Pancreas (tissue), 10 donors: ENCODE measurements around the gene IFNGR2. TPM values are rescaled to one million over a fixed set of nuclear protein-coding genes. Genes with fewer than 3 reads are reported as not detected.
A peak's percentile ranks its signal among the peaks of the same experiment; 100 is the strongest.

ENCODE experiments used
- ATAC-seq, 4 donors: fragments of 200-7000 bp; cut with Tn5 transposase; one replicate each; pipeline versions ENCODE4 v1.8.0 to v1.9.1; 2020; ENCODE audit warnings: mild to moderate bottlenecking in 4 of 4, moderate library complexity in 4 of 4
- DNase-seq, 6 donors: peaks; one replicate each; pipeline ENCODE4 v3.0.0-alpha.2; 2020
- FAIRE-seq: peaks from 2 replicates; lab custom pipeline; 2012; peaks lifted over from hg19 to GRCh38; lab: Jason Lieb, UNC
- H3K27ac ChIP-seq, 4 donors: fragments of 200-600 bp; sonication (generic); 1 replicate in 3 of 4; 2 replicates in 1 of 4; pipeline versions ENCODE4 v1.5.0 to v1.8.0; 2020
- H3K27me3 ChIP-seq, 4 donors: fragments of 200-600 bp; one replicate each; pipeline ENCODE4 v1.8.0; 2021
- H3K36me3 ChIP-seq, 3 donors: fragments of 200-600 bp; sonication (generic) in 1 of 3; one replicate each; pipeline versions ENCODE4 v1.5.0 to v1.8.0; 2020 to 2021
- H3K4me1 ChIP-seq, 3 donors: fragments of 200-600 bp; one replicate each; pipeline ENCODE4 v1.8.0; 2021
- H3K4me3 ChIP-seq, 4 donors: fragments of 200-600 bp; sonication (generic) in 2 of 4; one replicate each; pipeline versions ENCODE4 v1.5.0 to v1.8.0; 2020 to 2021
- H3K9me3 ChIP-seq, 4 donors: fragments of 200-600 bp; one replicate each; pipeline ENCODE4 v1.8.0; 2021
- WGBS, 2 donors: extraction: QIAGEN DNeasy Blood & Tissue Kit; methylation state at CpG; one replicate each; pipeline ENCODE4 v1.1.7; 2013; 5-methylcytosine and 5-hydroxymethylcytosine counted together
- intact Hi-C, 3 donors: fragments of 100-400 bp; cut with DNase I; formaldehyde crosslinking; loops; one replicate each; pipeline versions ENCODE4 v1.11.1 to v1.14.2; 2022
- polyA plus RNA-seq, 2 donors: library from polyadenylated mRNA; stranded (reverse); fragments of 200-250 nt; gene quantifications; one replicate each; pipeline ENCODE4 v1.2.3, GENCODE V29; 2013
- total RNA-seq, 6 donors: library from RNA; stranded (reverse); fragmentation: NEBNext Ultra II Directional in 4 of 6; extraction: Animal tissue kit (Norgen Biotek cat#: 25700) in 4 of 6; gene quantifications; one replicate each; pipeline versions ENCODE4 v1.2.1 to v1.2.4, GENCODE V29; 2021 to 2023
- TF ChIP-seq, protein P1 (sequence below), 4 donors: fragments of 200-600 bp; sonication (generic) in 3 of 4; IDR thresholded peaks; one replicate each; pipeline versions ENCODE4 v1.5.0 to v1.8.0; 2021; ENCODE audit warnings: antibody characterized with exemption in 4 of 4
- donor health status: healthy with polysubstance abuse.
- donor health status: DM: no; HTN: no; CAD: no; lungs with moderate emphysema.
- donor health status: DM: no; HTN: no; CAD: no.
- donor health status: control.
- donor health status: control.
- donor health status: Bipolar disorder and iron deficiency.
- donor health status: DM: yes; HTN: yes; CAD: no.
- donor health status: DM: no; HTN: no; CAD: no.
- donor health status: DM: no; HTN: no; CAD: no.
- donor health status: DM: yes; HTN: yes; CAD: no.

IFNGR2 gene
- total and polyA plus RNA-seq, 8 donors = 10.1 to 56.5 (median 19.9) TPM

DNA sequence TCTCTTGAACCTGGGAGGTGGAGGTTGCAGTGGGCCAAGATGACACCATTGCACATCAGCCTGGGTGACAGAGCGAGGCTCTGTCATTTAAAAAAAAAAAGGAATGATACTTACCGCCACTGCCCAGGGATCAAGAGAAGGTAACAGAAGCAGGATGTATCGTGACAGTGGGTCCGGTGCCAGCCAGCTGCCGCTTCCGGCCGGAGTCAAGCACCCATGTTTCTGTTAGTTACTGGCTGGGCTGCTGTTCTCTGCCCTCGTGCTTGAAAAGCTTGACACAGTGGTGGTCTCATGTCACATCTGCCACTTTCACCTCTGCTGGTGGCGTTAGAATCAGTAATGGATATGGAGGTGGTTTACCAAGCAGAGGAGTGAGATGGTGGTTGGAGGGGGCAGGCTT is 21.0 kb downstream of the IFNGR2 start:
- no peak for ATAC-seq
- 93 to 95% methylated on average over 9 of the region's 9 CpGs for WGBS, 2 donors

DNA sequence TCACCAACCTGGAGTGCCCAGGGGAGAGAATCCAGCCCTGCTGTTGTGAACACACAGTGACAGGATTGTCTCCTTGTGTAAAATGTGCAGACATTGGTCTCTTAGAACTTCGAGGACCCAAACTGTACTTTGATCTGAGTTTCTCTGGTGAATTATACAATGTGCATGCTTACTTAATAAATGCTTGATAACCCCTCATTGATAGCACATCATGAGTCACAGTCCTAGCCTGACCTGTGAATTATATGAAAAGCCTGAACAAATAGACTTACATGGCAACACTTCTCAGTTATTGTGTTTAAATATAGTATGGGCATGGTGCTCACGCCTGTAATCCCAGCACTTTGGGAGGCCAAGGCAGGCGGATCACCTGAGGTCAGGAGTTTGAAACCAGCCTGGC is 22.6 kb downstream of the IFNGR2 start:
- FAIRE-seq = no peak
- Histone ChIP-seq H3K27me3 (no peaks in the 10 kb centered on the region), H3K36me3 (peaks cover 0 to 32% (median 18%) of the 10 kb centered on the region in 3 donors), H3K9me3 (no peaks in the 10 kb centered on the region), H3K27ac (no peak overlapping the region), H3K4me1 (no peaks in the 10 kb centered on the region), H3K4me3 (no peak overlapping the region)
- DNase-seq = no peak
- WGBS, 2 donors = 66 to 67% methylated on average over 3 of the region's 3 CpGs
- TF ChIP-seq, protein P1, sequence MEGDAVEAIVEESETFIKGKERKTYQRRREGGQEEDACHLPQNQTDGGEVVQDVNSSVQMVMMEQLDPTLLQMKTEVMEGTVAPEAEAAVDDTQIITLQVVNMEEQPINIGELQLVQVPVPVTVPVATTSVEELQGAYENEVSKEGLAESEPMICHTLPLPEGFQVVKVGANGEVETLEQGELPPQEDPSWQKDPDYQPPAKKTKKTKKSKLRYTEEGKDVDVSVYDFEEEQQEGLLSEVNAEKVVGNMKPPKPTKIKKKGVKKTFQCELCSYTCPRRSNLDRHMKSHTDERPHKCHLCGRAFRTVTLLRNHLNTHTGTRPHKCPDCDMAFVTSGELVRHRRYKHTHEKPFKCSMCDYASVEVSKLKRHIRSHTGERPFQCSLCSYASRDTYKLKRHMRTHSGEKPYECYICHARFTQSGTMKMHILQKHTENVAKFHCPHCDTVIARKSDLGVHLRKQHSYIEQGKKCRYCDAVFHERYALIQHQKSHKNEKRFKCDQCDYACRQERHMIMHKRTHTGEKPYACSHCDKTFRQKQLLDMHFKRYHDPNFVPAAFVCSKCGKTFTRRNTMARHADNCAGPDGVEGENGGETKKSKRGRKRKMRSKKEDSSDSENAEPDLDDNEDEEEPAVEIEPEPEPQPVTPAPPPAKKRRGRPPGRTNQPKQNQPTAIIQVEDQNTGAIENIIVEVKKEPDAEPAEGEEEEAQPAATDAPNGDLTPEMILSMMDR (IDR thresholded peaks at IDR 0.05) = no peak
- intact Hi-C loops = no loop called here
- ATAC-seq = peak in 3 of 4 donors; percentile 30 to 52 (median 34)

More for the DNA sequence above, 21.0 kb downstream of the IFNGR2 start:
- Histone ChIP-seq H3K4me1 (no peaks in the 10 kb centered on the region), H3K27me3 (no peaks in the 10 kb centered on the region), H3K36me3 (peaks cover 0 to 26% (median 9%) of the 10 kb centered on the region in 3 donors), H3K9me3 (no peaks in the 10 kb centered on the region), H3K4me3 (no peak overlapping the region), H3K27ac (no peak overlapping the region)
- TF ChIP-seq, protein P1 (IDR thresholded peaks at IDR 0.05) = no peak
- intact Hi-C loops = no loop called here
- FAIRE-seq (no peak), DNase-seq (no peak)

- DNase-seq = peak in 1 of 6 donors; percentile 18
Observed at GRCh38 chr21:33427051-33427450, 23.8 kb downstream of the IFNGR2 start.

GRCh38 chr21:33428669-33429068 is 25.5 kb downstream of the IFNGR2 start:
- intact Hi-C loops = no loop called here
- DNase-seq (peak in 1 of 6 donors; percentile 35), FAIRE-seq (no peak), ATAC-seq (peak in 2 of 4 donors; percentile 11 to 32)
- no peaks in the 10 kb centered on the region for H3K27me3 ChIP-seq
- TF ChIP-seq, protein P1 (IDR thresholded peaks at IDR 0.05) = no peak
- H3K9me3 ChIP-seq = no peaks in the 10 kb centered on the region
- H3K4me3 ChIP-seq = no peak overlapping the region
- WGBS, 2 donors = 87 to 91% methylated on average over 8 of the region's 8 CpGs
- peaks cover 8 to 48% (median 24%) of the 10 kb centered on the region in 3 donors for H3K36me3 ChIP-seq
- no peak overlapping the region for H3K27ac ChIP-seq
- no peaks in the 10 kb centered on the region for H3K4me1 ChIP-seq

More at GRCh38 chr21:33427051-33427450, 23.8 kb downstream of the IFNGR2 start:
- WGBS, 2 donors = 84 to 85% methylated on average over 7 of the region's 7 CpGs
- no peaks in the 10 kb centered on the region for H3K9me3 ChIP-seq
- H3K27me3 ChIP-seq = no peaks in the 10 kb centered on the region
- ATAC-seq = no peak
- H3K4me1 ChIP-seq = no peaks in the 10 kb centered on the region
- no peak for FAIRE-seq
- TF ChIP-seq, protein P1 (IDR thresholded peaks at IDR 0.05) = no peak
- peaks cover 0 to 36% (median 16%) of the 10 kb centered on the region in 3 donors for H3K36me3 ChIP-seq
- no peak overlapping the region for H3K27ac ChIP-seq
- intact Hi-C loops = no loop called here
- H3K4me3 ChIP-seq = no peak overlapping the region

DNA sequence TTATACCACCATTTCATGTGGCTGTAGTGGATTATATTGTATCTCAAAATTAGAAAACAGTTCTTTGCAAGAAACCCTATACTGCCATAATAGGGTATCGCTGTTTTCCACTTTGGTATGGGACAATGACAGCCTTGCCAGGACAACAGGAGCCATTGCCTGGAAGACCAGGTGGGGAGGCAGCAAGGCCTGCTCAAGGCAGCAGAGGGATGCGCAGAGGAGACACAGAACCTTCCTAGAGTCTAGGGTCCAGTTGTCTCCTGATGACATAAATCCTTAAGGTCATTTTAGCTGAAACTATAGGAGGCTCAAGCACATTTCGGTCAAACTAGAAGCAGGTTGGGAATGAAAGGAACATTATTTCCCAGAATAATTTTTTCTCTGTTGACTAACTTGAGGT is 27.6 kb downstream of the IFNGR2 start:
- peaks cover 8 to 53% (median 32%) of the 10 kb centered on the region in 3 donors for H3K36me3 ChIP-seq
- no peaks in the 10 kb centered on the region for H3K4me1 ChIP-seq
- DNase-seq = peak in 1 of 6 donors; percentile 15
- intact Hi-C loops = no loop called here
- WGBS, 2 donors = 83 to 99% methylated on average over 3 of the region's 3 CpGs
- H3K4me3 ChIP-seq = no peak overlapping the region
- H3K9me3 ChIP-seq = no peaks in the 10 kb centered on the region
- no peaks in the 10 kb centered on the region for H3K27me3 ChIP-seq
- FAIRE-seq = no peak
- TF ChIP-seq, protein P1 (IDR thresholded peaks at IDR 0.05) = no peak
- no peak overlapping the region for H3K27ac ChIP-seq
- no peak for ATAC-seq
